ENCODE results near the gene GATAD2B.
"Not testable (repeated sequence)": the region's sequence is repeated elsewhere in the genome, so short reads cannot be mapped to it uniquely, and the experiment has no call there.

Gene GATAD2B

GRCh38 chr1:153908071-153908470 is 14.7 kb downstream of the GATAD2B start:
- TF ChIP-seq CTCF (IDR thresholded peaks at IDR 0.05; ENCODE audit: borderline replicate concordance, control extremely low read depth, extremely low read depth, insufficient read depth, missing control alignments): no peak
- no peak for DNase-seq (ENCODE audit: low spot score)
- in situ Hi-C loops (cut with MboI; ENCODE audit: low sequenced_read_pairs, unreplicated experiment): no loop called here

GRCh38 chr1:153907134-153907533 is 15.6 kb downstream of the GATAD2B start:
- in situ Hi-C loops (cut with MboI; ENCODE audit: low sequenced_read_pairs, unreplicated experiment): no loop called here
- no peak for DNase-seq (ENCODE audit: low spot score)
- no peak for TF ChIP-seq CTCF (IDR thresholded peaks at IDR 0.05; ENCODE audit: borderline replicate concordance, control extremely low read depth, extremely low read depth, insufficient read depth, missing control alignments)

- DNase-seq (ENCODE audit: low spot score): no peak
- no peak for TF ChIP-seq CTCF (IDR thresholded peaks at IDR 0.05; ENCODE audit: borderline replicate concordance, control extremely low read depth, extremely low read depth, insufficient read depth, missing control alignments)
- in situ Hi-C loops (cut with MboI; ENCODE audit: low sequenced_read_pairs, unreplicated experiment): no loop called here
Observed at GRCh38 chr1:153906396-153906795, 16.4 kb downstream of the GATAD2B start.

- DNase-seq (ENCODE audit: low spot score); in situ Hi-C loops (cut with MboI; ENCODE audit: low sequenced_read_pairs, unreplicated experiment): not testable (repeated sequence)
Observed at GRCh38 chr1:153905908-153906307, 16.9 kb downstream of the GATAD2B start.

GRCh38 chr1:153903841-153904455 is 18.8 kb downstream of the GATAD2B start:
- no peak for TF ChIP-seq CTCF (IDR thresholded peaks at IDR 0.05; ENCODE audit: borderline replicate concordance, control extremely low read depth, extremely low read depth, insufficient read depth, missing control alignments)
- in situ Hi-C loops (cut with MboI; ENCODE audit: low sequenced_read_pairs, unreplicated experiment): no loop called here
- no peak for DNase-seq (ENCODE audit: low spot score)

GRCh38 chr1:153899509-153899908 is 23.3 kb downstream of the GATAD2B start:
- TF ChIP-seq CTCF (IDR thresholded peaks at IDR 0.05; ENCODE audit: borderline replicate concordance, control extremely low read depth, extremely low read depth, insufficient read depth, missing control alignments): no peak
- no peak for DNase-seq (ENCODE audit: low spot score)
- in situ Hi-C loops (cut with MboI; ENCODE audit: low sequenced_read_pairs, unreplicated experiment): no loop called here

- DNase-seq (ENCODE audit: low spot score); in situ Hi-C loops (cut with MboI; ENCODE audit: low sequenced_read_pairs, unreplicated experiment): not testable (repeated sequence)
Observed at GRCh38 chr1:153895866-153896265, 26.9 kb downstream of the GATAD2B start.

- in situ Hi-C loops (cut with MboI; ENCODE audit: low sequenced_read_pairs, unreplicated experiment); DNase-seq (ENCODE audit: low spot score): not testable (repeated sequence)
Observed at GRCh38 chr1:153891042-153891441, 31.7 kb downstream of the GATAD2B start.

Data from GM13976 (cell line).